Mucosa of rectum (tissue), 2 donors: ENCODE results near the gene ABCD1.

Experiments
- H3K27ac ChIP-seq, 2 donors: one replicate each; pipeline ENCODE4 v1.7.0; 2013; ENCODE audit warnings: inconsistent platforms in 2 of 2, low read depth in 2 of 2, low read length in 2 of 2
- H3K27me3 ChIP-seq, 2 donors: one replicate each; pipeline ENCODE4 v1.7.0; 2013; ENCODE audit warnings: low read length in 2 of 2; ENCODE audit not compliant: control insufficient read depth in 2 of 2, insufficient read depth in 2 of 2
- H3K36me3 ChIP-seq, 2 donors: one replicate each; pipeline ENCODE4 v1.7.0; 2013; ENCODE audit warnings: low read length in 2 of 2; ENCODE audit not compliant: control insufficient read depth in 2 of 2, insufficient read depth in 2 of 2
- H3K4me1 ChIP-seq, 2 donors: one replicate each; pipeline ENCODE4 v1.7.0; 2013; ENCODE audit warnings: low read length in 2 of 2, mild to moderate bottlenecking in 1 of 2; ENCODE audit not compliant: control insufficient read depth in 2 of 2, insufficient read depth in 2 of 2
- H3K4me3 ChIP-seq, 2 donors: one replicate each; pipeline ENCODE4 v1.7.0; 2013; ENCODE audit warnings: low read length in 2 of 2
- H3K9ac ChIP-seq, 2 donors: one replicate each; pipeline ENCODE4 v1.7.0; 2013; ENCODE audit warnings: low read length in 2 of 2, low read depth in 1 of 2, mild to moderate bottlenecking in 1 of 2
- H3K9me3 ChIP-seq, 2 donors: one replicate each; pipeline ENCODE4 v1.7.0; 2013; ENCODE audit warnings: low read length in 2 of 2; ENCODE audit not compliant: control insufficient read depth in 2 of 2
- donor health status: healthy.
- donor health status: Normal muscosa, but diverticular disease.

The ABCD1 gene

GRCh38 chrX:153774576-153775292 is 50.1 kb downstream of the ABCD1 start:
- Histone ChIP-seq H3K9me3 (no peaks in the 10 kb centered on the region), H3K4me3 (no peak overlapping the region), H3K27ac (no peak overlapping the region), H3K27me3 (peaks cover 2% of the 10 kb centered on the region in 2 donors), H3K9ac (no peak overlapping the region), H3K36me3 (no peaks in the 10 kb centered on the region), H3K4me1 (no peaks in the 10 kb centered on the region)

- no peaks in the 10 kb centered on the region for H3K9me3 ChIP-seq
- H3K36me3 ChIP-seq: no peaks in the 10 kb centered on the region
- peaks cover 2 to 6% of the 10 kb centered on the region in 2 donors for H3K27me3 ChIP-seq
- no peaks in the 10 kb centered on the region for H3K4me1 ChIP-seq
- H3K27ac ChIP-seq: no peak overlapping the region
- H3K4me3 ChIP-seq: no peak overlapping the region
- no peak overlapping the region for H3K9ac ChIP-seq
Observed at GRCh38 chrX:153775293-153776119, 50.9 kb downstream of the ABCD1 start.

GRCh38 chrX:153776120-153776599 is 51.5 kb downstream of the ABCD1 start:
- peaks cover 2 to 6% of the 10 kb centered on the region in 2 donors for H3K27me3 ChIP-seq
- H3K36me3 ChIP-seq: no peaks in the 10 kb centered on the region
- no peaks in the 10 kb centered on the region for H3K9me3 ChIP-seq
- no peaks in the 10 kb centered on the region for H3K4me1 ChIP-seq
- no peak overlapping the region for H3K27ac ChIP-seq
- H3K9ac ChIP-seq: no peak overlapping the region
- no peak overlapping the region for H3K4me3 ChIP-seq

- Histone ChIP-seq H3K9ac (no peak overlapping the region), H3K4me1 (peaks cover 0 to 3% of the 10 kb centered on the region in 2 donors), H3K27me3 (peaks cover 2 to 6% of the 10 kb centered on the region in 2 donors), H3K27ac (no peak overlapping the region), H3K4me3 (no peak overlapping the region), H3K9me3 (no peaks in the 10 kb centered on the region), H3K36me3 (no peaks in the 10 kb centered on the region)
Observed at GRCh38 chrX:153776611-153777045, 52.0 kb downstream of the ABCD1 start.

GRCh38 chrX:153777261-153778090 is 52.8 kb downstream of the ABCD1 start:
- Histone ChIP-seq H3K9me3 (no peaks in the 10 kb centered on the region), H3K4me1 (peaks cover 3% of the 10 kb centered on the region in 2 donors), H3K4me3 (no peak overlapping the region), H3K36me3 (no peaks in the 10 kb centered on the region), H3K9ac (no peak overlapping the region), H3K27ac (no peak overlapping the region), H3K27me3 (peaks cover 2 to 6% of the 10 kb centered on the region in 2 donors)

- H3K27ac ChIP-seq: no peak overlapping the region
- no peaks in the 10 kb centered on the region for H3K36me3 ChIP-seq
- no peak overlapping the region for H3K4me3 ChIP-seq
- peaks cover 2 to 6% of the 10 kb centered on the region in 2 donors for H3K27me3 ChIP-seq
- H3K9ac ChIP-seq: no peak overlapping the region
- H3K4me1 ChIP-seq: peaks cover 3% of the 10 kb centered on the region in 2 donors
- H3K9me3 ChIP-seq: no peaks in the 10 kb centered on the region
Observed at GRCh38 chrX:153778181-153778580, 53.5 kb downstream of the ABCD1 start.

- H3K4me1 ChIP-seq: peaks cover 3% of the 10 kb centered on the region in 2 donors
- no peak overlapping the region for H3K4me3 ChIP-seq
- H3K9ac ChIP-seq: no peak overlapping the region
- H3K9me3 ChIP-seq: no peaks in the 10 kb centered on the region
- no peaks in the 10 kb centered on the region for H3K36me3 ChIP-seq
- H3K27me3 ChIP-seq: peaks cover 2 to 6% of the 10 kb centered on the region in 2 donors
- no peak overlapping the region for H3K27ac ChIP-seq
Observed at GRCh38 chrX:153778684-153779101, 54.0 kb downstream of the ABCD1 start.

GRCh38 chrX:153779891-153780677 is 55.4 kb downstream of the ABCD1 start:
- Histone ChIP-seq H3K27me3 (peaks cover 2 to 6% of the 10 kb centered on the region in 2 donors), H3K36me3 (peaks cover 0 to under 1% of the 10 kb centered on the region in 2 donors), H3K9ac (no peak overlapping the region), H3K9me3 (no peaks in the 10 kb centered on the region), H3K27ac (no peak overlapping the region), H3K4me3 (no peak overlapping the region), H3K4me1 (peaks cover 3% of the 10 kb centered on the region in 2 donors)

GRCh38 chrX:153780678-153781427 is 56.2 kb downstream of the ABCD1 start, which contains the start of gene SRPK3:
SRPK3 (plus strand) TSS chrX:153781041; CDS start chrX:153781087, 46 bp downstream.
- H3K36me3 ChIP-seq: peaks cover 0 to 3% of the 10 kb centered on the region in 2 donors
- peak within 1 kb of the TSS in 1 of 2 donors; percentile 37 for H3K9ac ChIP-seq
- no peaks in the 10 kb centered on the region for H3K9me3 ChIP-seq
- H3K27me3 ChIP-seq: peaks cover 2 to 6% of the 10 kb centered on the region in 2 donors
- no peak within 1 kb of the TSS for H3K27ac ChIP-seq
- H3K4me1 ChIP-seq: peaks cover 3% of the 10 kb centered on the region in 2 donors
- H3K4me3 ChIP-seq: no peak within 1 kb of the TSS
